Pancreas (tissue), 10 donors: ENCODE data around the gene GRIP1. TPM values are rescaled to one million over a fixed set of nuclear protein-coding genes. Genes with fewer than 3 reads are reported as not detected.

Source experiments
- ATAC-seq, 4 donors: fragments of 200-7000 bp; cut with Tn5 transposase; one replicate each; pipeline versions ENCODE4 v1.8.0 to v1.9.1; 2020; ENCODE audit warnings: mild to moderate bottlenecking in 4 of 4, moderate library complexity in 4 of 4
- DNase-seq, 6 donors: peaks; one replicate each; pipeline ENCODE4 v3.0.0-alpha.2; 2020
- FAIRE-seq: peaks from 2 replicates; lab custom pipeline; 2012; peaks lifted over from hg19 to GRCh38; lab: Jason Lieb, UNC
- H3K27ac ChIP-seq, 4 donors: fragments of 200-600 bp; sonication (generic); 1 replicate in 3 of 4; 2 replicates in 1 of 4; pipeline versions ENCODE4 v1.5.0 to v1.8.0; 2020
- H3K27me3 ChIP-seq, 4 donors: fragments of 200-600 bp; one replicate each; pipeline ENCODE4 v1.8.0; 2021
- H3K36me3 ChIP-seq, 3 donors: fragments of 200-600 bp; sonication (generic) in 1 of 3; one replicate each; pipeline versions ENCODE4 v1.5.0 to v1.8.0; 2020 to 2021
- H3K4me1 ChIP-seq, 3 donors: fragments of 200-600 bp; one replicate each; pipeline ENCODE4 v1.8.0; 2021
- H3K4me3 ChIP-seq, 4 donors: fragments of 200-600 bp; sonication (generic) in 2 of 4; one replicate each; pipeline versions ENCODE4 v1.5.0 to v1.8.0; 2020 to 2021
- H3K9me3 ChIP-seq, 4 donors: fragments of 200-600 bp; one replicate each; pipeline ENCODE4 v1.8.0; 2021
- WGBS, 2 donors: extraction: QIAGEN DNeasy Blood & Tissue Kit; methylation state at CpG; one replicate each; pipeline ENCODE4 v1.1.7; 2013; 5-methylcytosine and 5-hydroxymethylcytosine counted together
- intact Hi-C, 3 donors: fragments of 100-400 bp; cut with DNase I; formaldehyde crosslinking; loops; one replicate each; pipeline versions ENCODE4 v1.11.1 to v1.14.2; 2022
- polyA plus RNA-seq, 2 donors: library from polyadenylated mRNA; stranded (reverse); fragments of 200-250 nt; gene quantifications; one replicate each; pipeline ENCODE4 v1.2.3, GENCODE V29; 2013
- total RNA-seq, 6 donors: library from RNA; stranded (reverse); fragmentation: NEBNext Ultra II Directional in 4 of 6; extraction: Animal tissue kit (Norgen Biotek cat#: 25700) in 4 of 6; gene quantifications; one replicate each; pipeline versions ENCODE4 v1.2.1 to v1.2.4, GENCODE V29; 2021 to 2023
- TF ChIP-seq, protein P1 (sequence below), 4 donors: fragments of 200-600 bp; sonication (generic) in 3 of 4; IDR thresholded peaks; one replicate each; pipeline versions ENCODE4 v1.5.0 to v1.8.0; 2021; ENCODE audit warnings: antibody characterized with exemption in 4 of 4
- donor health status: healthy with polysubstance abuse.
- donor health status: DM: no; HTN: no; CAD: no; lungs with moderate emphysema.
- donor health status: DM: no; HTN: no; CAD: no.
- donor health status: control.
- donor health status: control.
- donor health status: Bipolar disorder and iron deficiency.
- donor health status: DM: yes; HTN: yes; CAD: no.
- donor health status: DM: no; HTN: no; CAD: no.
- donor health status: DM: no; HTN: no; CAD: no.
- donor health status: DM: yes; HTN: yes; CAD: no.

Gene GRIP1
- total and polyA plus RNA-seq, 8 donors: 0.89 to 6.8 (median 4.7) TPM

DNA sequence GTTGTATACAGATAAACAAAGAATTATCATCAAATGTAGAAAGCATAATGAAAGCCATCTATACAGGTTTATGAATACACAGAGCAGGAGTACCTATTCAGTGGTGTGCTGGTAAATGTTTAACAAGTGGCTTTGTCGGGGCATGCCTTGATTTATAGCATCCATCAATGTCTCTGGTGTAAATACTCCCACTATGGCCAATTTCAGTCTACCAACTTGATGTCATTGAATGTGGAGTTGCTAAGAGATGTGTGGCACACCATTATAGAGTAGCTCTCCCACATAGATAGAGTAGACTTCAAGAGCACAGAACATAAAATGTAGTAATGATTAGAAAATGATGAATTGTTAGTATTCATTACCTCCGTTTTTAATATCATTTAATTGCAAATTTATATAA is 9.3 kb downstream of the GRIP1 start:
- intact Hi-C loops: no loop called here
- Histone ChIP-seq H3K27ac (no peak overlapping the region), H3K4me1 (peaks cover 0 to 7% (median under 1%) of the 10 kb centered on the region in 3 donors), H3K36me3 (no peaks in the 10 kb centered on the region), H3K27me3 (no peaks in the 10 kb centered on the region), H3K4me3 (no peak overlapping the region), H3K9me3 (no peaks in the 10 kb centered on the region)
- TF ChIP-seq, protein P1, sequence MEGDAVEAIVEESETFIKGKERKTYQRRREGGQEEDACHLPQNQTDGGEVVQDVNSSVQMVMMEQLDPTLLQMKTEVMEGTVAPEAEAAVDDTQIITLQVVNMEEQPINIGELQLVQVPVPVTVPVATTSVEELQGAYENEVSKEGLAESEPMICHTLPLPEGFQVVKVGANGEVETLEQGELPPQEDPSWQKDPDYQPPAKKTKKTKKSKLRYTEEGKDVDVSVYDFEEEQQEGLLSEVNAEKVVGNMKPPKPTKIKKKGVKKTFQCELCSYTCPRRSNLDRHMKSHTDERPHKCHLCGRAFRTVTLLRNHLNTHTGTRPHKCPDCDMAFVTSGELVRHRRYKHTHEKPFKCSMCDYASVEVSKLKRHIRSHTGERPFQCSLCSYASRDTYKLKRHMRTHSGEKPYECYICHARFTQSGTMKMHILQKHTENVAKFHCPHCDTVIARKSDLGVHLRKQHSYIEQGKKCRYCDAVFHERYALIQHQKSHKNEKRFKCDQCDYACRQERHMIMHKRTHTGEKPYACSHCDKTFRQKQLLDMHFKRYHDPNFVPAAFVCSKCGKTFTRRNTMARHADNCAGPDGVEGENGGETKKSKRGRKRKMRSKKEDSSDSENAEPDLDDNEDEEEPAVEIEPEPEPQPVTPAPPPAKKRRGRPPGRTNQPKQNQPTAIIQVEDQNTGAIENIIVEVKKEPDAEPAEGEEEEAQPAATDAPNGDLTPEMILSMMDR (IDR thresholded peaks at IDR 0.05): no peak
- FAIRE-seq (no peak), DNase-seq (no peak), ATAC-seq (no peak)
- WGBS, 2 donors: 57 to 63% methylated on average over 2 of the region's 2 CpGs

DNA sequence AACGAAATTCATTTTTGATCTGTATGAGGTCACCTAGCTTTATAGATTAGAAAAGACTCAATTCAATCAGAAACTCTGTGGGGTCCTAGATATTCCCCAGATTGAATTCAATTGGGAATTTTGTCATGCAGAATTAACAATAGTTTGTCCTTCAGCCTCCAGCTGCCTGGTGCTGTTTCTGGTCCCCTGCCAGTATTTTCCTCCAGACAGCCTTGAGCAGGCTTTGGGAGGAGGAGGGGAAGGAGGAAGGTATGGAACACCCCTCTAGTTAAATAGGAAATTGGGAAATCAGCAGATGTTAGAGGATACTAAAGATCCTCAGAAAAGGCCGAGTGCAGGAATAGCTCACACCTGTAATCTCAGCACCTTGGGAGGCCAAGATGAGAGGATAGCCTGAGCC is 10.6 kb downstream of the GRIP1 start:
- Histone ChIP-seq H3K27ac (no peak overlapping the region), H3K4me3 (no peak overlapping the region), H3K36me3 (no peaks in the 10 kb centered on the region), H3K4me1 (peaks cover 0 to 9% (median 7%) of the 10 kb centered on the region in 3 donors), H3K9me3 (no peaks in the 10 kb centered on the region), H3K27me3 (no peaks in the 10 kb centered on the region)
- intact Hi-C loops: no loop called here
- 28 to 38% methylated on average over 2 of the region's 2 CpGs for WGBS, 2 donors
- DNase-seq: peak in 4 of 6 donors; percentile 22 to 53 (median 30)
- ATAC-seq: peak; percentile 38 to 85 (median 82)
- FAIRE-seq: no peak
- TF ChIP-seq, protein P1 (IDR thresholded peaks at IDR 0.05): no peak

DNA sequence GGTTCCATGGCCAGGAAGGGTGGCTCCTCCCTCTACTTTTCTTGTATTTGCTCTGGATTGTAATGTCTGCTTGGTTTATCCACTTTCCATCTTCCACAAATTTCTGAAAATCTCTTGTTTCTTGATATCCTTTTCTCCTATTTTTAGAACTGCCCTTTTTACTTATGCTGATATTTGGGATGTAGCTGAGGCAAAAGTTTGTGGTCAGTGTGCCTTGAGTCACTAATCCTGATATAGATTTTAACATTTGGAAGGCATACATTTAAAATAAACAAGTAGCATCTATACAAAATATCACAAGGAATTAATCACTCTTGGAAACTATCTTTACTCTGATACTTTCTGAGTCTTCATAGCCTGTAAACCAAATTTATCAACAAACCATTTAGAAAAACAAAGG is 11.0 kb downstream of the GRIP1 start:
- H3K4me3 ChIP-seq: no peak overlapping the region
- no peaks in the 10 kb centered on the region for H3K36me3 ChIP-seq
- TF ChIP-seq, protein P1 (IDR thresholded peaks at IDR 0.05): no peak
- peaks cover 0 to 12% (median 7%) of the 10 kb centered on the region in 3 donors for H3K4me1 ChIP-seq
- no peaks in the 10 kb centered on the region for H3K9me3 ChIP-seq
- no peak overlapping the region for H3K27ac ChIP-seq
- DNase-seq: no peak
- no peaks in the 10 kb centered on the region for H3K27me3 ChIP-seq
- no peak for FAIRE-seq
- intact Hi-C loops: no loop called here
- no peak for ATAC-seq

DNA sequence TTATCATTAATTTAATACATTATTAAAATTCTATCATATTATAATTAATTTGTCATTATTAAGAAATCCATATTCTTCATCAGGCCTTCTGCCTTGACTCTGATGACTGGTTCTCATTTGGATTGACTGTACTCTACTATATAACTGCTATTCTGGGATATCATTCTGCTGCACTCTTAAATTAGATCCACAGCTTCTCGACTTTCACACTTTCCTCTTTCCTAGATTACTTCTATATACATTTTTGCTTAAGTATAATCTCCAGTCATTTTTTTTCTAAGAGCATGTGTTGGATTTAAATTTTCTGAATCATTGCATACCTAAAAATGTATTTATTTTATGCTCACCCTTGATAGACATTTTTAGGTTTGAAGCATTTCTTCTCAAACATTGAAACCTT is 12.4 kb downstream of the GRIP1 start:
- Histone ChIP-seq H3K36me3 (no peaks in the 10 kb centered on the region), H3K4me3 (no peak overlapping the region), H3K9me3 (no peaks in the 10 kb centered on the region), H3K27ac (no peak overlapping the region), H3K27me3 (no peaks in the 10 kb centered on the region), H3K4me1 (peaks cover 0 to 13% (median 7%) of the 10 kb centered on the region in 3 donors)
- WGBS, 2 donors: 84 to 98% methylated on average over 1 of the region's 1 CpG
- DNase-seq: no peak
- FAIRE-seq: no peak
- TF ChIP-seq, protein P1 (IDR thresholded peaks at IDR 0.05): no peak
- ATAC-seq: no peak
- intact Hi-C loops: no loop called here

DNA sequence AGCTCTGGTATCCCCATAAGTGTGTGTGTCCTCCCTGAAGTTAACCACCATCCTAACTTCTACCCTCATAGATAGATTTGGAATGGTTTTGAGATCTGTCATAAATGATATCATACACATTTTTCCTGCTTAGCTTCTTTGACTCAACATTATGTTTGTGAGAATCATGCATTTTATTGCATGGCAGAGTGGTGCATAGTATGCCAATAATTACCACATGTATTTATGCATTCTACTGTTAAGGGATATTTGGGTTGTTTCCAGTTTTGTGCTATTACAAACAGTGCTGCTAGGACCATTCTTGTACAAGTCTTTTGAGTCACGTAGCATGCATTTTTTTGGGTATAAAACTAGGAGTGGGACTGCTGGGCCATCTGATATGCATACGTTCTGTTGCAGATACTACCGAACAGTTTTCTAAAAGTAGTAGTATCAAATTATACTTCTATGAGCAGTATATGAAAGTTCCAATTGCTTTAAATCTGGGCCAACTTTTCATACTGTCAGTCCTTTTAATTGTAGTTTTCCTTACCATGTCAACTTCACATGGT is 13.4 kb downstream of the GRIP1 start:
- FAIRE-seq (no peak), ATAC-seq (no peak), DNase-seq (no peak)
- Histone ChIP-seq H3K4me3 (no peak overlapping the region), H3K9me3 (no peaks in the 10 kb centered on the region), H3K36me3 (no peaks in the 10 kb centered on the region), H3K27me3 (no peaks in the 10 kb centered on the region), H3K4me1 (peaks cover 0 to 13% (median 7%) of the 10 kb centered on the region in 3 donors), H3K27ac (no peak overlapping the region)
- 91 to 94% methylated on average over 3 of the region's 3 CpGs for WGBS, 2 donors
- intact Hi-C loops: no loop called here
- TF ChIP-seq, protein P1 (IDR thresholded peaks at IDR 0.05): no peak
